ENCODE measurements around the gene CA10.
A peak's percentile ranks its signal among the peaks of the same experiment; 100 is the strongest.

CA10 gene

GRCh38 chr17:52147431-52147830 lies 11.1 kb downstream of the CA10 start:
- DNase-seq (ENCODE audit: low read depth in 2 of 2): no peak

- DNase-seq (ENCODE audit: low read depth in 2 of 2): no peak
Observed at GRCh38 chr17:52145476-52145875, 13.0 kb downstream of the CA10 start.

- no peak for DNase-seq (ENCODE audit: low read depth in 2 of 2)
Observed at GRCh38 chr17:52143542-52143941, 15.0 kb downstream of the CA10 start.

- DNase-seq (ENCODE audit: low read depth in 2 of 2): no peak
Observed at GRCh38 chr17:52140601-52141000, 17.9 kb downstream of the CA10 start.

GRCh38 chr17:52138752-52139151 lies 19.8 kb downstream of the CA10 start:
- no peak for DNase-seq (ENCODE audit: low read depth in 2 of 2)

- no peak for DNase-seq (ENCODE audit: low read depth in 2 of 2)
Observed at GRCh38 chr17:52138350-52138749, 20.2 kb downstream of the CA10 start.

GRCh38 chr17:52136166-52136565 lies 22.3 kb downstream of the CA10 start:
- no peak for DNase-seq (ENCODE audit: low read depth in 2 of 2)

GRCh38 chr17:52134641-52135040 lies 23.9 kb downstream of the CA10 start:
- no peak for DNase-seq (ENCODE audit: low read depth in 2 of 2)

GRCh38 chr17:52128721-52129120 lies 29.8 kb downstream of the CA10 start:
- DNase-seq (ENCODE audit: low read depth in 2 of 2): no peak

GRCh38 chr17:52124993-52125392 lies 33.5 kb downstream of the CA10 start:
- DNase-seq (ENCODE audit: low read depth in 2 of 2): no peak

- DNase-seq (ENCODE audit: low read depth in 2 of 2): no peak
Observed at GRCh38 chr17:52124561-52124960, 34.0 kb downstream of the CA10 start.

- DNase-seq (ENCODE audit: low read depth in 2 of 2): no peak
Observed at GRCh38 chr17:52120465-52120864, 38.0 kb downstream of the CA10 start.

- DNase-seq (ENCODE audit: low read depth in 2 of 2): no peak
Observed at GRCh38 chr17:52110923-52111581, 47.5 kb downstream of the CA10 start.

GRCh38 chr17:52106638-52107261 lies 51.8 kb downstream of the CA10 start:
- peak in 1 of 2 donors; percentile 18 for DNase-seq (ENCODE audit: low read depth in 2 of 2)

- DNase-seq (ENCODE audit: low read depth in 2 of 2): no peak
Observed at GRCh38 chr17:52106072-52106471, 52.4 kb downstream of the CA10 start.

GRCh38 chr17:52105591-52105990 lies 52.9 kb downstream of the CA10 start:
- no peak for DNase-seq (ENCODE audit: low read depth in 2 of 2)

GRCh38 chr17:52096056-52096455 lies 62.5 kb downstream of the CA10 start:
- no peak for DNase-seq (ENCODE audit: low read depth in 2 of 2)

GRCh38 chr17:52084176-52084575 lies 74.3 kb downstream of the CA10 start:
- no peak for DNase-seq (ENCODE audit: low read depth in 2 of 2)

GRCh38 chr17:52079496-52079895 lies 79.0 kb downstream of the CA10 start:
- DNase-seq (ENCODE audit: low read depth in 2 of 2): no peak

GRCh38 chr17:52071712-52072111 lies 86.8 kb downstream of the CA10 start:
- DNase-seq (ENCODE audit: low read depth in 2 of 2): no peak

- DNase-seq (ENCODE audit: low read depth in 2 of 2): no peak
Observed at GRCh38 chr17:52064791-52065211, 93.7 kb downstream of the CA10 start.

- DNase-seq (ENCODE audit: low read depth in 2 of 2): no peak
Observed at GRCh38 chr17:52049496-52049895, 109.0 kb downstream of the CA10 start.

GRCh38 chr17:52049051-52049450 lies 109.5 kb downstream of the CA10 start:
- no peak for DNase-seq (ENCODE audit: low read depth in 2 of 2)
